Limb (tissue), 2 donors: Measurements from ENCODE around the gene APOA1.
"Not testable (repeated sequence)": the region's sequence is repeated elsewhere in the genome, so short reads cannot be mapped to it uniquely, and the experiment has no call there.

ENCODE experiments used
- DNase-seq, 2 donors: peaks; one replicate each; pipeline ENCODE4 v3.0.0-alpha.2; 2016; ENCODE audit errors: extremely low spot score in 2 of 2

The APOA1 gene

GRCh38 chr11:116834535-116835041 lies 2.8 kb downstream of the APOA1 start:
- DNase-seq = not testable (repeated sequence)

- no peak for DNase-seq
These were observed 3.4 kb downstream of the APOA1 start for GRCh38 chr11:116833816-116834534.

- DNase-seq = no peak
These were observed 4.0 kb downstream of the APOA1 start for GRCh38 chr11:116833491-116833815.

- no peak for DNase-seq
These were observed 4.8 kb downstream of the APOA1 start for GRCh38 chr11:116832350-116833290.

- DNase-seq = no peak
These were observed 5.6 kb downstream of the APOA1 start for GRCh38 chr11:116831790-116832349.

- DNase-seq = no peak
These were observed 7.1 kb downstream of the APOA1 start for GRCh38 chr11:116830184-116830912.

GRCh38 chr11:116829525-116830183 lies 7.8 kb downstream of the APOA1 start, which contains the start of gene APOC3:
Gene APOC3 (plus strand): TSS chr11:116829907. CDS start chr11:116830583, 676 bp downstream.
- DNase-seq = no peak

- no peak for DNase-seq
These were observed 8.5 kb downstream of the APOA1 start for GRCh38 chr11:116828632-116829524.

GRCh38 chr11:116827461-116827860 lies 10.0 kb downstream of the APOA1 start:
- no peak for DNase-seq

GRCh38 chr11:116826751-116827431 lies 10.5 kb downstream of the APOA1 start:
- DNase-seq = no peak

- DNase-seq = no peak
These were observed 11.3 kb downstream of the APOA1 start for GRCh38 chr11:116825854-116826750.

GRCh38 chr11:116825434-116825833 lies 12.0 kb downstream of the APOA1 start:
- no peak for DNase-seq

- DNase-seq = no peak
These were observed 14.2 kb downstream of the APOA1 start, which contains the start of gene APOA4 for GRCh38 chr11:116823031-116823843. Gene APOA4 (minus strand): TSS chr11:116823304. CDS start chr11:116823191, 113 bp downstream.

- no peak for DNase-seq
These were observed 14.8 kb downstream of the APOA1 start for GRCh38 chr11:116822575-116822974.

- no peak for DNase-seq
These were observed 16.1 kb downstream of the APOA1 start for GRCh38 chr11:116821050-116821918.

- DNase-seq = no peak
These were observed 18.4 kb downstream of the APOA1 start for GRCh38 chr11:116819049-116819448.
